Stimulated activated CD8-positive, alpha-beta memory T cell treated with anti-CD3 and anti-CD28 coated beads, Interleukin-7, amount 100 ng/mL, for 1 hour (primary cell): ENCODE measurements around the gene CHST1.

Experiments
- DNase-seq, 2 donors: peaks; one replicate each; pipeline ENCODE4 v3.0.0-alpha.2; 2020; ENCODE audit warnings: low read depth in 2 of 2

The CHST1 gene

GRCh38 chr11:45660729-45661438, 4.5 kb downstream of the CHST1 start:
- DNase-seq: no peak

- DNase-seq: no peak
Observed at GRCh38 chr11:45659818-45660160, 5.6 kb downstream of the CHST1 start.

- DNase-seq: no peak
Observed at GRCh38 chr11:45659031-45659817, 6.2 kb downstream of the CHST1 start.

- DNase-seq: no peak
Observed at GRCh38 chr11:45658292-45658991, 7.0 kb downstream of the CHST1 start.

- DNase-seq: no peak
Observed at GRCh38 chr11:45657496-45658260, 7.7 kb downstream of the CHST1 start.

- DNase-seq: no peak
Observed at GRCh38 chr11:45655831-45656230, 9.6 kb downstream of the CHST1 start.

GRCh38 chr11:45655347-45655756, 10.1 kb downstream of the CHST1 start:
- peak in 1 of 2 donors; percentile 40 for DNase-seq

- no peak for DNase-seq
Observed at GRCh38 chr11:45655012-45655283, 10.5 kb downstream of the CHST1 start.

GRCh38 chr11:45654231-45655011, 11.0 kb downstream of the CHST1 start:
- no peak for DNase-seq

GRCh38 chr11:45653277-45653676, 12.1 kb downstream of the CHST1 start:
- no peak for DNase-seq

GRCh38 chr11:45652781-45653180, 12.6 kb downstream of the CHST1 start:
- DNase-seq: no peak

- DNase-seq: no peak
Observed at GRCh38 chr11:45651841-45652749, 13.3 kb downstream of the CHST1 start.

GRCh38 chr11:45651156-45651555, 14.3 kb downstream of the CHST1 start:
- DNase-seq: no peak

GRCh38 chr11:45650166-45651095, 15.0 kb downstream of the CHST1 start:
- no peak for DNase-seq

GRCh38 chr11:45649544-45650165, 15.8 kb downstream of the CHST1 start:
- no peak for DNase-seq

GRCh38 chr11:45648931-45649330, 16.5 kb downstream of the CHST1 start:
- DNase-seq: no peak

- DNase-seq: no peak
Observed at GRCh38 chr11:45647786-45648185, 17.6 kb downstream of the CHST1 start.

GRCh38 chr11:45647329-45647728, 18.1 kb downstream of the CHST1 start:
- DNase-seq: no peak
